Activated naive CD4-positive, alpha-beta T cell treated with anti-CD3 and anti-CD28 coated beads for 36 hours (primary cell): ENCODE measurements around the gene TNFRSF9. TPM values are rescaled to one million over a fixed set of nuclear protein-coding genes. Genes with fewer than 3 reads are reported as not detected.
"Not testable (repeated sequence)": the region's sequence is repeated elsewhere in the genome, so short reads cannot be mapped to it uniquely, and the experiment has no call there.

Experiments
- CTCF ChIA-PET: fragments of 350-600 bp; sonication (Branson Sonifier 250); formaldehyde crosslinking; loops from one replicate; lab custom pipeline; 2021; ENCODE audit warnings: antibody characterized with exemption; lab: Charles Lee
- DNase-seq: peaks from one replicate; pipeline ENCODE4 v3.0.0-alpha.2; 2020
- H3K27ac Mint-ChIP-seq: one replicate; pipeline ENCODE4 v1.8.0; 2021; ENCODE audit warnings: mild to moderate bottlenecking, mixed read lengths
- H3K27me3 Mint-ChIP-seq: one replicate; pipeline ENCODE4 v1.8.0; 2021; ENCODE audit warnings: low read depth, mixed read lengths
- H3K36me3 Mint-ChIP-seq: one replicate; pipeline ENCODE4 v1.8.0; 2021; ENCODE audit warnings: low read depth, mixed read lengths
- H3K4me1 Mint-ChIP-seq: one replicate; pipeline ENCODE4 v1.8.0; 2021; ENCODE audit warnings: low read depth, mixed read lengths
- H3K4me3 Mint-ChIP-seq: one replicate; pipeline ENCODE4 v1.8.0; 2021; ENCODE audit warnings: mild to moderate bottlenecking, moderate library complexity, mixed read lengths
- H3K9me3 Mint-ChIP-seq: one replicate; pipeline ENCODE4 v1.8.0; 2021; ENCODE audit warnings: mixed read lengths
- intact Hi-C: fragments of 100-400 bp; cut with micrococcal nuclease; formaldehyde crosslinking; loops from one replicate; pipeline ENCODE4 v1.15.1; 2023
- total RNA-seq, 2 experiments: library from RNA; stranded (reverse); gene quantifications; one replicate each; pipeline ENCODE4 v1.2.3, GENCODE V29; 2021

The TNFRSF9 gene
- total RNA-seq, 2 experiments from 2014 or later = 10.5 to 11.6 TPM

- CTCF ChIA-PET = no interaction called here
- H3K36me3 Mint-ChIP-seq = peaks cover 42% of the 10 kb centered on the region
Measured at GRCh38 chr1:7971024-7971423, 30.4 kb upstream of the TNFRSF9 start.

DNA sequence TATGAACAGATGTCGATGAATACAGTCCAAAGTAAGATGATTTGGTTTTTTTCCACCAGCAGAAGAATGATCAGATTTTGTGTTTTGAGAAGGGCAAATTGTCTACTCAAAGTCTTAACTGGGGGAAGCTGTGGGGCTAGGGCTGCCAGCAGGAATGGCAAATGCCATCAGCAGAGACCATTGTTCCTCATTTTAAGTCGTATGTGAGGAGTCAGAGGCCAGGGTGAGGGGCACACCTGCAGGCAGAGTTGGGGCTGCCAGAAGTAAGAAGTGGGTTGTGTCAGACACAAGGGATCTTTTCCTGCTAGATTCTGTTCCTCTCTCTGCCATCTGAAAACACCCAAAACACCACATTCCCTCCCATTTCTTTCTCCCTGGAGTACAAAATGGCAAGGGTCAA lies 29.6 kb upstream of the TNFRSF9 start:
- Mint-ChIP-seq H3K4me1 (peaks cover 22% of the 10 kb centered on the region), H3K27me3 (no peaks in the 10 kb centered on the region), H3K9me3 (no peaks in the 10 kb centered on the region), H3K4me3 (no peak overlapping the region), H3K36me3 (peaks cover 44% of the 10 kb centered on the region), H3K27ac (peak overlapping the region; percentile 56)
- CTCF ChIA-PET = interaction anchor here (1.1 kb wide), 1 partner anchor 13 kb away, joined by 3 read pairs; no protein-coding TSS in a partner anchor
- intact Hi-C loops = no loop called here
- no peak for DNase-seq

More at GRCh38 chr1:7971024-7971423, 30.4 kb upstream of the TNFRSF9 start:
- no peak overlapping the region for H3K4me3 Mint-ChIP-seq
- no peak overlapping the region for H3K27ac Mint-ChIP-seq
- no peaks in the 10 kb centered on the region for H3K9me3 Mint-ChIP-seq
- peaks cover 16% of the 10 kb centered on the region for H3K4me1 Mint-ChIP-seq
- no peaks in the 10 kb centered on the region for H3K27me3 Mint-ChIP-seq
- intact Hi-C loops = no loop called here
- DNase-seq = no peak

DNA sequence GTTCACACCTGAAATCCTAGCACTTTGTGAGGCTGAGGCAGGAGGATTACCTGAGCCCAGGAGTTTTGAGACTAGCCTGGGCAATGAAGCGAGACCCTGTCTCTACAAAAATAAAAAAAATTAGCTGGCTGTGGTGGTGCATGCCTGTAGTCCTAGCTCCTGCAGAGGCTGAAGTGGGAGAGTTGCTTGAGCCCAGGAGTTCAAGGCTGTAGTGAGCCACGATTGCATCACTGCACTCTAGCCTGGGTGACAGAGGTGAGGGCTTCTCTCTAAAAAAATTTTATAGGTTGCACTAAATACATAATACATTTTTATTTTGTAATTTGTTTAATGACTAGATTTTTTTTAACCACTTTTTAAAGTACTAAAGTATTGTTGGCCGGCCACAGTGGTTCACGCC lies 27.0 kb upstream of the TNFRSF9 start:
- intact Hi-C loops = no loop called here
- peaks cover 58% of the 10 kb centered on the region for H3K36me3 Mint-ChIP-seq

GRCh38 chr1:7967196-7967595 lies 26.6 kb upstream of the TNFRSF9 start:
- H3K27ac Mint-ChIP-seq = peak overlapping the region; percentile 2
- peaks cover 57% of the 10 kb centered on the region for H3K36me3 Mint-ChIP-seq
- no peaks in the 10 kb centered on the region for H3K27me3 Mint-ChIP-seq
- H3K4me1 Mint-ChIP-seq = peaks cover 47% of the 10 kb centered on the region
- CTCF ChIA-PET = no interaction called here
- intact Hi-C loops = no loop called here
- no peak overlapping the region for H3K4me3 Mint-ChIP-seq
- no peak for DNase-seq
- H3K9me3 Mint-ChIP-seq = no peaks in the 10 kb centered on the region

More for the DNA sequence above, 27.0 kb upstream of the TNFRSF9 start:
- H3K4me1 Mint-ChIP-seq = peaks cover 44% of the 10 kb centered on the region
- H3K4me3 Mint-ChIP-seq = no peak overlapping the region
- DNase-seq = no peak
- CTCF ChIA-PET = no interaction called here
- H3K27me3 Mint-ChIP-seq = no peaks in the 10 kb centered on the region
- H3K9me3 Mint-ChIP-seq = no peaks in the 10 kb centered on the region
- H3K27ac Mint-ChIP-seq = peak overlapping the region; percentile 2

- no peaks in the 10 kb centered on the region for H3K27me3 Mint-ChIP-seq
- no peak for DNase-seq
- H3K4me3 Mint-ChIP-seq = no peak overlapping the region
- peaks cover 58% of the 10 kb centered on the region for H3K4me1 Mint-ChIP-seq
- H3K36me3 Mint-ChIP-seq = peaks cover 44% of the 10 kb centered on the region
- intact Hi-C loops = loop anchor here (5.0 kb wide), 1 partner anchor 182 kb away; the partner anchor contains the start of gene PER3
- peak overlapping the region; percentile 26 for H3K27ac Mint-ChIP-seq
- CTCF ChIA-PET = interaction anchor here (1.7 kb wide), 1 partner anchor 11 kb away, joined by 10 read pairs; no protein-coding TSS in a partner anchor
- no peaks in the 10 kb centered on the region for H3K9me3 Mint-ChIP-seq
Measured at GRCh38 chr1:7964476-7964875, 23.8 kb upstream of the TNFRSF9 start.

GRCh38 chr1:7963841-7964240 lies 23.2 kb upstream of the TNFRSF9 start:
- peak overlapping the region; percentile 39 for H3K4me3 Mint-ChIP-seq
- peak overlapping the region; percentile 18 for H3K27ac Mint-ChIP-seq
- CTCF ChIA-PET = interaction anchor here (1.7 kb wide), 1 partner anchor 11 kb away, joined by 10 read pairs; no protein-coding TSS in a partner anchor
- peaks cover 60% of the 10 kb centered on the region for H3K4me1 Mint-ChIP-seq
- intact Hi-C loops = loop anchor here (5.0 kb wide), 1 partner anchor 182 kb away; the partner anchor contains the start of gene PER3
- H3K27me3 Mint-ChIP-seq, H3K9me3 Mint-ChIP-seq, DNase-seq: not testable (repeated sequence)
- peaks cover 41% of the 10 kb centered on the region for H3K36me3 Mint-ChIP-seq

DNA sequence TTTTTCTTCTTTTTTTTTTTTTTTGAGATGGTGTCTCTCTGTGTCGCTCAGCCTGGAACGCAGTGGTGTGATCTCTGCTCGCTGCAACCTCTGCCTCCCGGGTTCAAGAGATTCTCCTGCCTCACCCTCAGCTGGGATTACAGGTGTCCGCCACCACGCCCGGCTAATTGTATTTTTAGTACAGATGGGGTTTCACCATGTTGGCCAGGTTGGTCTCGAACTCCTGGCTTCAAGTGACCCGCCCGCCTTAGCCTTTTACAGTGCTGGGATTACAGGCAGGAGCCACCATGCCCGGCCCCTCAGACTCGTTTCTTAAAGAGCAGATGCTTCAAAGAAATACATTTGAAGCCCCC lies 22.7 kb upstream of the TNFRSF9 start:
- H3K4me3 Mint-ChIP-seq = peak overlapping the region; percentile 39
- H3K27me3 Mint-ChIP-seq, CTCF ChIA-PET, DNase-seq, H3K9me3 Mint-ChIP-seq: not testable (repeated sequence)
- peaks cover 58% of the 10 kb centered on the region for H3K4me1 Mint-ChIP-seq
- intact Hi-C loops = loop anchor here (5.0 kb wide), 1 partner anchor 181 kb away; the partner anchor contains the start of gene PER3
- peak overlapping the region; percentile 75 for H3K27ac Mint-ChIP-seq
- H3K36me3 Mint-ChIP-seq = peaks cover 41% of the 10 kb centered on the region

- Mint-ChIP-seq H3K36me3 (peaks cover 41% of the 10 kb centered on the region), H3K9me3 (no peaks in the 10 kb centered on the region), H3K4me1 (peaks cover 58% of the 10 kb centered on the region), H3K4me3 (peak overlapping the region; percentile 99), H3K27me3 (no peaks in the 10 kb centered on the region), H3K27ac (peak overlapping the region; percentile 95)
- intact Hi-C loops = loop anchor here (5.0 kb wide), 1 partner anchor 181 kb away; the partner anchor contains the start of gene PER3
- CTCF ChIA-PET = interaction anchor here (1.0 kb wide), 1 partner anchor 13 kb away, joined by 4 read pairs; no protein-coding TSS in a partner anchor
- no peak for DNase-seq
Measured at GRCh38 chr1:7962636-7963377, 22.2 kb upstream of the TNFRSF9 start.

DNA sequence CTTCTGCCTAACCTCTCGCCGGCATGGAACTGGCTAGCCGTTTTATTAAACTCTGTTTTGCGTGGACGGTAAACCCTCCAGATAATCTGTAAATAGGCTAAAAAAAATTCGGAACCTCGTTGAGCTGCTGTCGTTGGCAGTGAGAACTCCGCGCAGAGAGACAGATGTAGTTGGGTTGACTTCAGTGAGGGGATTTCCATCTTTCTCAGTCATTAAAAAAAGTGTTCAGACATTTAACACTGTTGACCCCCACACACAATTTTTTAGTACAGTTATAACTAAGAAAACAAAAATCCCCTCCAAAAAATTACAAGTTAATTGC lies 21.3 kb upstream of the TNFRSF9 start:
- no peaks in the 10 kb centered on the region for H3K9me3 Mint-ChIP-seq
- CTCF ChIA-PET = interaction anchor here (1.0 kb wide), 1 partner anchor 14 kb away, joined by 4 read pairs; no protein-coding TSS in a partner anchor
- peak overlapping the region; percentile 99 for H3K4me3 Mint-ChIP-seq
- DNase-seq = no peak
- peak overlapping the region; percentile 95 for H3K27ac Mint-ChIP-seq
- peaks cover 37% of the 10 kb centered on the region for H3K36me3 Mint-ChIP-seq
- peaks cover 55% of the 10 kb centered on the region for H3K4me1 Mint-ChIP-seq
- H3K27me3 Mint-ChIP-seq = no peaks in the 10 kb centered on the region
- intact Hi-C loops = loop anchor here (5.0 kb wide), 1 partner anchor 180 kb away; the partner anchor contains the start of gene PER3

GRCh38 chr1:7961216-7962013 lies 20.8 kb upstream of the TNFRSF9 start, which contains the start of gene PARK7:
TSS of gene PARK7 (plus strand) at chr1:7961711. CDS start at chr1:7962786, 1,075 bp downstream.
- H3K4me1 Mint-ChIP-seq = peaks cover 53% of the 10 kb centered on the region
- H3K9me3 Mint-ChIP-seq = no peaks in the 10 kb centered on the region
- peak; percentile 100 for DNase-seq
- CTCF ChIA-PET = no interaction called here
- intact Hi-C loops = loop anchor here (2.0 to 5.0 kb wide), 2 partner anchors 41 to 179 kb away; partner anchors contain the start of gene PER3
- no peaks in the 10 kb centered on the region for H3K27me3 Mint-ChIP-seq
- H3K36me3 Mint-ChIP-seq = peaks cover 35% of the 10 kb centered on the region
- peak within 1 kb of the TSS; percentile 98 for H3K27ac Mint-ChIP-seq
- H3K4me3 Mint-ChIP-seq = peak within 1 kb of the TSS; percentile 99

GRCh38 chr1:7960867-7961215 lies 20.2 kb upstream of the TNFRSF9 start:
- H3K36me3 Mint-ChIP-seq = peaks cover 33% of the 10 kb centered on the region
- intact Hi-C loops = loop anchor here (2.0 to 5.0 kb wide), 2 partner anchors 40 to 179 kb away; partner anchors contain the start of gene PER3
- no peaks in the 10 kb centered on the region for H3K9me3 Mint-ChIP-seq
- peak overlapping the region; percentile 99 for H3K4me3 Mint-ChIP-seq
- H3K27me3 Mint-ChIP-seq = no peaks in the 10 kb centered on the region
- CTCF ChIA-PET = no interaction called here
- H3K27ac Mint-ChIP-seq = peak overlapping the region; percentile 98
- DNase-seq = no peak
- H3K4me1 Mint-ChIP-seq = peaks cover 54% of the 10 kb centered on the region

- H3K27me3 Mint-ChIP-seq = no peaks in the 10 kb centered on the region
- CTCF ChIA-PET = no interaction called here
- peaks cover 28% of the 10 kb centered on the region for H3K36me3 Mint-ChIP-seq
- peaks cover 55% of the 10 kb centered on the region for H3K4me1 Mint-ChIP-seq
- no peak for DNase-seq
- no peaks in the 10 kb centered on the region for H3K9me3 Mint-ChIP-seq
- H3K4me3 Mint-ChIP-seq = peak overlapping the region; percentile 99
- peak overlapping the region; percentile 98 for H3K27ac Mint-ChIP-seq
- intact Hi-C loops = loop anchor here (2.0 to 5.0 kb wide), 2 partner anchors 39 to 178 kb away; partner anchors contain the start of gene PER3
Measured at GRCh38 chr1:7960165-7960564, 19.5 kb upstream of the TNFRSF9 start.
